ENCODE measurements around the gene ARID3A. TPM values are rescaled to one million over a fixed set of nuclear protein-coding genes. Genes with fewer than 3 reads are reported as not detected.

ARID3A gene
- total RNA-seq, 1 donor from 2014 or later: 4.8 TPM

GRCh38 chr19:903266-903797 lies 22.5 kb upstream of the ARID3A start:
- Histone ChIP-seq H3K27me3 (ENCODE audit: low read depth) (no peaks in the 10 kb centered on the region), H3K27ac (replicated peaks) (no peak overlapping the region), H3K4me3 (no peak overlapping the region), H3K36me3 (peaks cover 19% of the 10 kb centered on the region), H3K9me3 (replicated peaks) (no peaks in the 10 kb centered on the region), H3K4me1 (no peaks in the 10 kb centered on the region)
- no peak for TF ChIP-seq CTCF (IDR thresholded peaks at IDR 0.05; ENCODE audit: borderline replicate concordance)
- DNase-seq: no peak
- intact Hi-C loops (cut with micrococcal nuclease): no loop called here

GRCh38 chr19:904545-904944 lies 21.3 kb upstream of the ARID3A start:
- Histone ChIP-seq H3K4me1 (peaks cover 5% of the 10 kb centered on the region), H3K27ac (replicated peaks) (no peak overlapping the region), H3K36me3 (peaks cover 12% of the 10 kb centered on the region), H3K9me3 (replicated peaks) (no peaks in the 10 kb centered on the region), H3K27me3 (ENCODE audit: low read depth) (no peaks in the 10 kb centered on the region), H3K4me3 (no peak overlapping the region)
- no peak for DNase-seq
- intact Hi-C loops (cut with micrococcal nuclease): no loop called here
- no peak for TF ChIP-seq CTCF (IDR thresholded peaks at IDR 0.05; ENCODE audit: borderline replicate concordance)

GRCh38 chr19:906480-906879 lies 19.4 kb upstream of the ARID3A start:
- TF ChIP-seq CTCF (IDR thresholded peaks at IDR 0.05; ENCODE audit: borderline replicate concordance): no peak
- Histone ChIP-seq H3K4me1 (peaks cover 5% of the 10 kb centered on the region), H3K27ac (replicated peaks) (no peak overlapping the region), H3K36me3 (peaks cover 6% of the 10 kb centered on the region), H3K9me3 (replicated peaks) (no peaks in the 10 kb centered on the region), H3K27me3 (ENCODE audit: low read depth) (no peaks in the 10 kb centered on the region), H3K4me3 (no peak overlapping the region)
- intact Hi-C loops (cut with micrococcal nuclease): no loop called here
- no peak for DNase-seq

- DNase-seq: no peak
- intact Hi-C loops (cut with micrococcal nuclease): no loop called here
- Histone ChIP-seq H3K4me3 (no peak overlapping the region), H3K9me3 (replicated peaks) (no peaks in the 10 kb centered on the region), H3K27ac (replicated peaks) (no peak overlapping the region), H3K4me1 (peaks cover 5% of the 10 kb centered on the region), H3K27me3 (ENCODE audit: low read depth) (no peaks in the 10 kb centered on the region), H3K36me3 (no peaks in the 10 kb centered on the region)
- TF ChIP-seq CTCF (IDR thresholded peaks at IDR 0.05; ENCODE audit: borderline replicate concordance): no peak
These were observed 18.5 kb upstream of the ARID3A start for GRCh38 chr19:907183-907853.

- TF ChIP-seq CTCF (IDR thresholded peaks at IDR 0.05; ENCODE audit: borderline replicate concordance): no peak
- no peak for DNase-seq
- Histone ChIP-seq H3K4me1 (peaks cover 17% of the 10 kb centered on the region), H3K27ac (replicated peaks) (no peak overlapping the region), H3K9me3 (replicated peaks) (no peaks in the 10 kb centered on the region), H3K36me3 (no peaks in the 10 kb centered on the region), H3K4me3 (no peak overlapping the region), H3K27me3 (ENCODE audit: low read depth) (peaks cover 4% of the 10 kb centered on the region)
- intact Hi-C loops (cut with micrococcal nuclease): no loop called here
These were observed 14.4 kb upstream of the ARID3A start for GRCh38 chr19:911197-912033.

Measured in left ventricle myocardium inferior (tissue), 1 donor.